ENCODE measurements around the gene VAT1. TPM values are rescaled to one million over a fixed set of nuclear protein-coding genes. Genes with fewer than 3 reads are reported as not detected.

VAT1 gene
- total RNA-seq, 1 donor from 2014 or later, result 398 TPM

DNA sequence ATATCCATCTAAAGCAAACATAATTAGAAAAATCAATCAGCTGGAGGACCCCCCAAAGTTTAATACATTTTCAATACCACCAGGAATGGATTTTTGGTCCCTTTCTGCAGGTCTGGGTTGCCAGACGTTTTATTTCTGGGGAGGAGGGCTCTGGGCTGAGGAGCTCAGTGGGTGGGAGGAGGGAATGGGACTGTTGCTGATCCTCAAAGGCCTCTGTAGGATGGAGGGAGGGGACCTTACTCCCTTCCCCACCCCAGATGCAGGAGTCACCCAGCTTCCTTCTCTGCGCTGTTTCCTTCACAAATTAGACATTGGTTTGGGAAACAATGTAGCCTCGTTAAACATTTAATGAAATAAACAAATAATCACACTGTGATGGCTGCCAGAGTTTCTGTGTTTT lies 9.5 kb upstream of the VAT1 start:
- no peak for DNase-seq (ENCODE audit: low read depth)
- no peaks in the 10 kb centered on the region for H3K36me3 ChIP-seq (ENCODE audit: control insufficient read depth, insufficient read depth, low read length)
- no peak overlapping the region for H3K4me3 ChIP-seq (ENCODE audit: low read depth, low read length)
- TF ChIP-seq CTCF (IDR thresholded peaks at IDR 0.05; ENCODE audit: insufficient read depth, low read length, poor library complexity, severe bottlenecking), result no peak
- H3K27me3 ChIP-seq (ENCODE audit: control insufficient read depth, insufficient read depth, low read length), result peaks cover 5% of the 10 kb centered on the region

DNA sequence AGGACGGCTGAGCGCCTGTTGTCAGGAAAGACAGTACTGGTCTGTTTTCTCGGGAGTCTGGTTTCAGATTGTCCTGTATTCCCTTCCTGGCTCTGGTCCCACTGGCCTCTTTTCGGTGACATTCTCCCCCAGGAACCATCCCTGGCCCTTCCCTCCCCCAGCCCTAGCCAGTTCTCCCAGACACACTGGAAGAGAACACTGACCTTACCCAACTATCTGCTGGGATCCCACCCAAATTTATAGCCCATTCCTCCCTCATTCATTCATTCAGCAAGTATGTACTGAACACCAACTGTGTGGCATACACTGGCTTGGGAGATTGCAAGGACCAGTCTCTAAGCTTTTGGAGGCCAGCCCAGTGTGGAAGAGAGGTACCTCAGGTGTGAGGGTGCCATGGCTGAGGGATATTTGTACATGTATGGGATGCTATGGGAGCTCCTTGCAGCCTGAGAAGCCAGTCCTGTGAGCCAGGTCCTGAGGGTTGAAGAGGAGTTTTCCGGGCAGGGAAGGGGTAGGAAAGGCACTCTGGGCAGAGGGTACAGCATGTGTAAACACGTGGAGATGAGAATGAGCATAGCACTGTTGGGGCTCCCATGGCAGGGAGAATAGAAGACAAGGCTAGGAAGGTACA lies 8.1 kb upstream of the VAT1 start:
- no peak for DNase-seq (ENCODE audit: low read depth)
- Histone ChIP-seq H3K36me3 (ENCODE audit: control insufficient read depth, insufficient read depth, low read length) (no peaks in the 10 kb centered on the region), H3K27me3 (ENCODE audit: control insufficient read depth, insufficient read depth, low read length) (peaks cover 7% of the 10 kb centered on the region), H3K4me3 (ENCODE audit: low read depth, low read length) (no peak overlapping the region)
- TF ChIP-seq CTCF (IDR thresholded peaks at IDR 0.05; ENCODE audit: insufficient read depth, low read length, poor library complexity, severe bottlenecking), result no peak

- no peak for DNase-seq (ENCODE audit: low read depth)
- peaks cover 10% of the 10 kb centered on the region for H3K27me3 ChIP-seq (ENCODE audit: control insufficient read depth, insufficient read depth, low read length)
- no peak for TF ChIP-seq CTCF (IDR thresholded peaks at IDR 0.05; ENCODE audit: insufficient read depth, low read length, poor library complexity, severe bottlenecking)
- no peak overlapping the region for H3K4me3 ChIP-seq (ENCODE audit: low read depth, low read length)
- H3K36me3 ChIP-seq (ENCODE audit: control insufficient read depth, insufficient read depth, low read length), result no peaks in the 10 kb centered on the region
Observed at GRCh38 chr17:43028221-43028861, 6.2 kb upstream of the VAT1 start.

DNA sequence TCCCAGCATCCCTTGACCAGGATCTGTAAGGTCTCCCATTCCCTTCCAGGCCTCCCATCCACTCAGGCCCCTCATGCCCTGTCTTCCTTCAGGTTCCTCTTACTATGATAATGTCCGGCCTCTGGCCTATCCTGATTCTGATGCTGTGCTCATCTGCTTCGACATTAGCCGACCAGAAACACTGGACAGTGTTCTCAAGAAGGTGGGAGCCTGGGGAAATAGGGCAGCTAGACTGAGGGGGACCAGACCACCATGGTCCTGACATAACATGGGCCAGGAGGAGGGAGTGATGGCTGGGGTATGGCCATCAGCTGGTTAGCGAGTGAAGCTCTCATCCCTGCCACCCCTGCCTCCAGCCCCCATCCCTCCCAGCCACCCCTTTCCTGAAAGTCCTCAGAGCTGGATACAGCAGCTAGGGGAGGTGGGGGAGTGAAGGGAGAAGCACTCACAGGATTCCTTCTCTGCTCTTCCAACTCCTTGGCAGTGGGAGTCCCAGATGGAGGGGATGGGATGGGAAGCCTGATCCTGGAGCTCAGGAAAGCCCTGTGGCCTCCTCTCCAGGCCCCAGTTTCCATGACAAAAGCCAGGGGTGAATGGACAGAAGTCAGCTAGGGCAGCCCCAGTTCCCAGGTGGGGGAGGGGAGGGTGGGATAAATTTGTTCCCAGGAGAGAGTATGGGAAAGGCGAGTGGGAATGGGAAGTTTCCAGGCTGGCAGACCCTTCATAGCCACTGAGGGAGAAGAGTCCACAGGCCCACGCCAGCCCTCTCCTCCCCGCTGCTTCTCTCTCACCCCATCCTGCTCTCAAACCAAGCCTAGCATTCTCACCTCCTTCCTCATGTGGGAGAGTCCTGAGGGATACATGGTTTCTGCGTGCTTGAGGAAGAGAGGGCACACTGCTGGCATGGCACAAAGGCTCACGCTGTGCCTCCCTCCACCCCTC lies 5.2 kb upstream of the VAT1 start:
- H3K27me3 ChIP-seq (ENCODE audit: control insufficient read depth, insufficient read depth, low read length), result peaks cover 10% of the 10 kb centered on the region
- DNase-seq (ENCODE audit: low read depth), result no peak
- TF ChIP-seq CTCF (IDR thresholded peaks at IDR 0.05; ENCODE audit: insufficient read depth, low read length, poor library complexity, severe bottlenecking), result no peak
- H3K36me3 ChIP-seq (ENCODE audit: control insufficient read depth, insufficient read depth, low read length), result no peaks in the 10 kb centered on the region
- H3K4me3 ChIP-seq (ENCODE audit: low read depth, low read length), result no peak overlapping the region

- no peak for TF ChIP-seq CTCF (IDR thresholded peaks at IDR 0.05; ENCODE audit: insufficient read depth, low read length, poor library complexity, severe bottlenecking)
Observed at GRCh38 chr17:43026595-43026994, 4.4 kb upstream of the VAT1 start.

More at GRCh38 chr17:43026595-43026994, 4.4 kb upstream of the VAT1 start:
- no peaks in the 10 kb centered on the region for H3K36me3 ChIP-seq (ENCODE audit: control insufficient read depth, insufficient read depth, low read length)
- no peak overlapping the region for H3K4me3 ChIP-seq (ENCODE audit: low read depth, low read length)
- DNase-seq (ENCODE audit: low read depth), result no peak
- peaks cover 10% of the 10 kb centered on the region for H3K27me3 ChIP-seq (ENCODE audit: control insufficient read depth, insufficient read depth, low read length)

Measured in kidney epithelial cell (primary cell).